ENCODE measurements around the gene HKDC1. TPM values are rescaled to one million over a fixed set of nuclear protein-coding genes. Genes with fewer than 3 reads are reported as not detected.
"Not testable (repeated sequence)": the region's sequence is repeated elsewhere in the genome, so short reads cannot be mapped to it uniquely, and the experiment has no call there.

Gene HKDC1
- total RNA-seq, 1 donor from 2014 or later, result not detected

GRCh38 chr10:69281507-69282413 is 61.6 kb downstream of the HKDC1 start:
- Histone ChIP-seq H3K9me3 (no peaks in the 10 kb centered on the region), H3K4me3 (no peak overlapping the region), H3K27ac (no peak overlapping the region), H3K27me3 (no peaks in the 10 kb centered on the region), H3K36me3 (no peaks in the 10 kb centered on the region), H3K4me1 (peaks cover 4 to 5% of the 10 kb centered on the region in 2 donors)
- TF ChIP-seq CTCF (IDR thresholded peaks at IDR 0.05), result no peak
- no peak for DNase-seq (ENCODE audit: low spot score in 2 of 2)
- intact Hi-C loops (cut with DNase I), result no loop called here

GRCh38 chr10:69284402-69284801 is 64.3 kb downstream of the HKDC1 start:
- H3K36me3 ChIP-seq; intact Hi-C loops (cut with DNase I); DNase-seq (ENCODE audit: low spot score in 2 of 2); H3K9me3 ChIP-seq; H3K4me1 ChIP-seq; H3K27me3 ChIP-seq; H3K4me3 ChIP-seq; H3K27ac ChIP-seq: not testable (repeated sequence)

- Histone ChIP-seq H3K4me3 (no peak overlapping the region), H3K27ac (no peak overlapping the region), H3K9me3 (no peaks in the 10 kb centered on the region), H3K27me3 (no peaks in the 10 kb centered on the region), H3K36me3 (no peaks in the 10 kb centered on the region), H3K4me1 (no peaks in the 10 kb centered on the region)
- no peak for TF ChIP-seq CTCF (IDR thresholded peaks at IDR 0.05)
- no peak for DNase-seq (ENCODE audit: low spot score in 2 of 2)
- intact Hi-C loops (cut with DNase I), result no loop called here
Observed at GRCh38 chr10:69285699-69286098, 65.6 kb downstream of the HKDC1 start.

- intact Hi-C loops (cut with DNase I), result no loop called here
- Histone ChIP-seq H3K4me3 (no peak overlapping the region), H3K27me3 (no peaks in the 10 kb centered on the region), H3K9me3 (no peaks in the 10 kb centered on the region), H3K27ac (no peak overlapping the region), H3K36me3 (no peaks in the 10 kb centered on the region), H3K4me1 (no peaks in the 10 kb centered on the region)
- no peak for TF ChIP-seq CTCF (IDR thresholded peaks at IDR 0.05)
- DNase-seq (ENCODE audit: low spot score in 2 of 2), result no peak
Observed at GRCh38 chr10:69287181-69287580, 67.0 kb downstream of the HKDC1 start.

- Histone ChIP-seq H3K27me3 (no peaks in the 10 kb centered on the region), H3K4me3 (no peak overlapping the region), H3K36me3 (no peaks in the 10 kb centered on the region), H3K9me3 (no peaks in the 10 kb centered on the region), H3K27ac (no peak overlapping the region), H3K4me1 (no peaks in the 10 kb centered on the region)
- DNase-seq (ENCODE audit: low spot score in 2 of 2), result no peak
- no peak for TF ChIP-seq CTCF (IDR thresholded peaks at IDR 0.05)
- intact Hi-C loops (cut with DNase I), result no loop called here
Observed at GRCh38 chr10:69290993-69291392, 70.9 kb downstream of the HKDC1 start.

- Histone ChIP-seq H3K9me3 (no peaks in the 10 kb centered on the region), H3K27me3 (no peaks in the 10 kb centered on the region), H3K36me3 (no peaks in the 10 kb centered on the region), H3K4me1 (no peaks in the 10 kb centered on the region), H3K27ac (no peak overlapping the region), H3K4me3 (no peak overlapping the region)
- no peak for TF ChIP-seq CTCF (IDR thresholded peaks at IDR 0.05)
- no peak for DNase-seq (ENCODE audit: low spot score in 2 of 2)
- intact Hi-C loops (cut with DNase I), result no loop called here
Observed at GRCh38 chr10:69292459-69292858, 72.3 kb downstream of the HKDC1 start.

All from ascending aorta (tissue), 2 donors.